Vagina (tissue), 2 donors: ENCODE results near the gene UBASH3B. TPM values are rescaled to one million over a fixed set of nuclear protein-coding genes. Genes with fewer than 3 reads are reported as not detected.

Experiments
- DNase-seq, 2 donors: peaks; one replicate each; pipeline ENCODE4 v3.0.0-alpha.2; 2017; ENCODE audit errors: extremely low spot score in 2 of 2
- H3K27ac ChIP-seq: fragments of 200-600 bp; sonication (generic); one replicate; pipeline ENCODE4 v1.5.1; 2019
- H3K27me3 ChIP-seq: fragments of 200-600 bp; sonication (generic); one replicate; pipeline ENCODE4 v1.5.1; 2019
- H3K36me3 ChIP-seq, 2 donors: fragments of 200-600 bp; sonication (generic); one replicate each; pipeline ENCODE4 v1.5.1; 2017 to 2019
- H3K4me1 ChIP-seq: fragments of 200-600 bp; sonication (generic); one replicate; pipeline ENCODE4 v1.5.1; 2019
- H3K4me3 ChIP-seq, 2 donors: fragments of 200-600 bp; sonication (generic); 1 replicate in 1 of 2; 2 replicates in 1 of 2; pipeline ENCODE4 v1.5.1; 2016 to 2019
- H3K9me3 ChIP-seq: fragments of 200-600 bp; sonication (generic); one replicate; pipeline ENCODE4 v1.5.1; 2019
- CTCF ChIP-seq, 3 experiments: fragments of 450-650 bp in 2 of 3; fragments of 200-600 bp in 1 of 3; sonication (generic) in 1 of 3; IDR thresholded peaks; one replicate each; pipeline ENCODE4 v1.5.1; 2017 to 2019; ENCODE audit warnings: antibody characterized with exemption in 3 of 3, mild to moderate bottlenecking in 2 of 3, moderate library complexity in 2 of 3
- POLR2A ChIP-seq, 2 donors: fragments of 450-650 bp; IDR thresholded peaks; one replicate each; pipeline ENCODE4 v1.6.1; 2017; ENCODE audit warnings: antibody characterized with exemption in 2 of 2, mild to moderate bottlenecking in 2 of 2, moderate library complexity in 2 of 2
- POLR2AphosphoS5 ChIP-seq, 2 donors: sonication (generic); formaldehyde crosslinking; IDR thresholded peaks; one replicate each; pipeline ENCODE4 v1.9.0; 2017; ENCODE audit warnings: antibody characterized with exemption in 2 of 2, mild to moderate bottlenecking in 2 of 2, low read depth in 1 of 2; ENCODE audit not compliant: insufficient read depth in 1 of 2
- intact Hi-C: fragments of 100-400 bp; cut with DNase I; formaldehyde crosslinking; loops from one replicate; pipeline ENCODE4 v1.15.1; 2023
- total RNA-seq: library from RNA; depleted of rRNA; stranded (reverse); fragments of >200 nt; gene quantifications from one replicate; pipeline ENCODE4 v1.2.3, GENCODE V29; 2016

The UBASH3B gene
- total RNA-seq, 1 donor from 2014 or later = 2.2 TPM

- no peak overlapping the region for H3K27ac ChIP-seq
- H3K4me3 ChIP-seq = no peak overlapping the region
- no peaks in the 10 kb centered on the region for H3K9me3 ChIP-seq
- peaks cover 10% of the 10 kb centered on the region for H3K4me1 ChIP-seq
- H3K27me3 ChIP-seq = no peaks in the 10 kb centered on the region
- intact Hi-C loops = loop anchor here (10.0 kb wide), 1 partner anchor 142 kb away; no protein-coding TSS in a partner anchor
- no peak for TF ChIP-seq POLR2A (IDR thresholded peaks at IDR 0.05)
- no peak for TF ChIP-seq POLR2AphosphoS5 (IDR thresholded peaks at IDR 0.05; ENCODE audit: insufficient read depth in 1 of 2, low read depth in 1 of 2)
- no peak for TF ChIP-seq CTCF (IDR thresholded peaks at IDR 0.05)
- DNase-seq = no peak
- no peaks in the 10 kb centered on the region for H3K36me3 ChIP-seq
Measured at GRCh38 chr11:122776546-122776945, 121.0 kb downstream of the UBASH3B start.

GRCh38 chr11:122777343-122777742, 121.8 kb downstream of the UBASH3B start:
- Histone ChIP-seq H3K27me3 (no peaks in the 10 kb centered on the region), H3K4me1 (peaks cover 12% of the 10 kb centered on the region), H3K9me3 (no peaks in the 10 kb centered on the region), H3K4me3 (no peak overlapping the region), H3K36me3 (no peaks in the 10 kb centered on the region), H3K27ac (no peak overlapping the region)
- TF ChIP-seq POLR2A (IDR thresholded peaks at IDR 0.05) (no peak), CTCF (IDR thresholded peaks at IDR 0.05) (no peak), POLR2AphosphoS5 (IDR thresholded peaks at IDR 0.05; ENCODE audit: insufficient read depth in 1 of 2, low read depth in 1 of 2) (no peak)
- intact Hi-C loops = loop anchor here (10.0 kb wide), 1 partner anchor 143 kb away; no protein-coding TSS in a partner anchor
- no peak for DNase-seq

- H3K4me1 ChIP-seq = peaks cover 12% of the 10 kb centered on the region
- H3K27ac ChIP-seq = no peak overlapping the region
- no peak for DNase-seq
- intact Hi-C loops = loop anchor here (10.0 kb wide), 1 partner anchor 143 kb away; no protein-coding TSS in a partner anchor
- no peaks in the 10 kb centered on the region for H3K36me3 ChIP-seq
- no peaks in the 10 kb centered on the region for H3K27me3 ChIP-seq
- no peaks in the 10 kb centered on the region for H3K9me3 ChIP-seq
- H3K4me3 ChIP-seq = no peak overlapping the region
- TF ChIP-seq POLR2AphosphoS5 (IDR thresholded peaks at IDR 0.05; ENCODE audit: insufficient read depth in 1 of 2, low read depth in 1 of 2) = no peak
- TF ChIP-seq CTCF (IDR thresholded peaks at IDR 0.05) = no peak
- TF ChIP-seq POLR2A (IDR thresholded peaks at IDR 0.05) = no peak
Measured at GRCh38 chr11:122778148-122778547, 122.6 kb downstream of the UBASH3B start.

DNA sequence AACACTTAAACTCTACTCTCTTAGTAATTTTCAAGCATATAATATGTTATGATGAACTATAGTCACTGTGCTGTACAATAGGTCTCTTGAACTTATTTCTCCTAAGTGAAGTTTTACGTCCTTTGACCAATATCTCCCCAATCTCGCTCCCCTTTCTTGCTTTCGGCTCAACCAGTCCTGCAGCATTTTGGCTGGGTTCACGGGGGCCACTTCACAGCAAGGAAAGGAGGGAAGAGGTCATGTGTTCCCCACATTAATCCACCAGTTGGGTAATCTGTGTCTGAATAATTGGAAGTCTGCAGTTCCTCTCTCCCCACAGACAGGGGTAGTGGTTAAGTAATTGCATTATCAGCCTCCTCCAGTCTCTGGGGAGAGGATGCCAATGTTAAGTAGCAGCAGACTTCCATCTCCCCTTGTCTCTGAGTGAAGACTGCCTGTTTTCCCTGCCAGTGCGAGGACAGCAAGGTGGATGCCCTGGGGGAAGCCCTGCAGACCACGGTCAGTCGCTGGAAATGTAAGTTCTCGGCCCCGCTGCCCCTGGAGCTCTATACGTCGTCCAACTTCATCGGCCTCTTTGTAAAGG, 123.6 kb downstream of the UBASH3B start:
- TF ChIP-seq CTCF (IDR thresholded peaks at IDR 0.05) = no peak
- no peak for TF ChIP-seq POLR2AphosphoS5 (IDR thresholded peaks at IDR 0.05; ENCODE audit: insufficient read depth in 1 of 2, low read depth in 1 of 2)
- no peak for TF ChIP-seq POLR2A (IDR thresholded peaks at IDR 0.05)
- Histone ChIP-seq H3K4me3 (no peak overlapping the region), H3K36me3 (no peaks in the 10 kb centered on the region), H3K9me3 (no peaks in the 10 kb centered on the region), H3K27me3 (no peaks in the 10 kb centered on the region), H3K27ac (no peak overlapping the region), H3K4me1 (peaks cover 18% of the 10 kb centered on the region)
- no peak for DNase-seq
- intact Hi-C loops = loop anchor here (10.0 kb wide), 1 partner anchor 144 kb away; no protein-coding TSS in a partner anchor

GRCh38 chr11:122780296-122780949, 124.9 kb downstream of the UBASH3B start:
- intact Hi-C loops = no loop called here
- Histone ChIP-seq H3K4me3 (no peak overlapping the region), H3K27me3 (no peaks in the 10 kb centered on the region), H3K9me3 (no peaks in the 10 kb centered on the region), H3K36me3 (no peaks in the 10 kb centered on the region), H3K27ac (peak overlapping the region; percentile 44), H3K4me1 (peaks cover 28% of the 10 kb centered on the region)
- no peak for DNase-seq
- TF ChIP-seq CTCF (IDR thresholded peaks at IDR 0.05) (no peak), POLR2AphosphoS5 (IDR thresholded peaks at IDR 0.05; ENCODE audit: insufficient read depth in 1 of 2, low read depth in 1 of 2) (no peak), POLR2A (IDR thresholded peaks at IDR 0.05) (no peak)
